Stimulated activated CD4-positive, alpha-beta T cell treated with anti-CD3 and anti-CD28 coated beads, TNF-alpha, amount 100 ng/mL, for 48 hours (primary cell): ENCODE measurements around the gene CCHCR1.
"Not testable (repeated sequence)": the region's sequence is repeated elsewhere in the genome, so short reads cannot be mapped to it uniquely, and the experiment has no call there.

Experiments
- DNase-seq, 3 donors: peaks; one replicate each; pipeline ENCODE4 v3.0.0-alpha.2; 2020; ENCODE audit warnings: low read depth in 3 of 3

CCHCR1 gene, protein sequence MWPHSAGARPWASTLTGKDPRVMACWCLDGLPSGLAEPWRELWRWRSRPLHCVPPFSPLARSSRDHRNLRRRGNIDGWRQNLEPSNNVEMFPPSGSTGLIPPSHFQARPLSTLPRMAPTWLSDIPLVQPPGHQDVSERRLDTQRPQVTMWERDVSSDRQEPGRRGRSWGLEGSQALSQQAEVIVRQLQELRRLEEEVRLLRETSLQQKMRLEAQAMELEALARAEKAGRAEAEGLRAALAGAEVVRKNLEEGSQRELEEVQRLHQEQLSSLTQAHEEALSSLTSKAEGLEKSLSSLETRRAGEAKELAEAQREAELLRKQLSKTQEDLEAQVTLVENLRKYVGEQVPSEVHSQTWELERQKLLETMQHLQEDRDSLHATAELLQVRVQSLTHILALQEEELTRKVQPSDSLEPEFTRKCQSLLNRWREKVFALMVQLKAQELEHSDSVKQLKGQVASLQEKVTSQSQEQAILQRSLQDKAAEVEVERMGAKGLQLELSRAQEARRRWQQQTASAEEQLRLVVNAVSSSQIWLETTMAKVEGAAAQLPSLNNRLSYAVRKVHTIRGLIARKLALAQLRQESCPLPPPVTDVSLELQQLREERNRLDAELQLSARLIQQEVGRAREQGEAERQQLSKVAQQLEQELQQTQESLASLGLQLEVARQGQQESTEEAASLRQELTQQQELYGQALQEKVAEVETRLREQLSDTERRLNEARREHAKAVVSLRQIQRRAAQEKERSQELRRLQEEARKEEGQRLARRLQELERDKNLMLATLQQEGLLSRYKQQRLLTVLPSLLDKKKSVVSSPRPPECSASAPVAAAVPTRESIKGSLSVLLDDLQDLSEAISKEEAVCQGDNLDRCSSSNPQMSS

DNA sequence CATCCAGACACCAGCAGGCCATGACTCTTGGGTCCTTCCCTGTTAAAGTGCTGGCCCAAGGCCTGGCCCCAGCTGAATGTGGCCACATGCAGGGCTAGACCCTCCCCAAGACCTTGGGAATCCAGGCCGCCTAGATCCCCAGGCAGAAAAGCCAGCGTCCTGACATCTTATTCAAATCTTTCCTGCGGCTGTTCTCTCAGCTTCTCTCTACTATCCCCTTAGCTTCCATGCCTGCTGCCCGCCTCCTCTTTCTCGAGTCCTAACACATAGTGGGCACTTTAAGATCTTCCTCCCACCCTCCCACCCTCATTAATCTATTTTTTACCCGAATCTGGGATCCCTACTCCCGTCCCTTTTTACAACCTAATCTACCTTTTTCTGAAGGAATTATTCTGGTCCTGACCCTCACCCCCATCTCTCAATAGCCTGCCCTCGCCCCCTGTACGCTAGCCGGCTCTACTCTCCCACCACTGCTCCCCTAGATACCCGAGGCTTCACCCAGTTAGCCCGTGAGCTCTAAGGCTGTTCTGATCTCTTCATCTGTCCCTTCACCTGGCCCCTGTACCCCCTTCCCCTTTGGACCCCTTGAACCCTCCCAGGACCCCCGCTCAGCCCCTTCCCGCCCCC lies at the start of gene CCHCR1:
Gene CCHCR1 (minus strand): TSS at position 290 of the 627 bp plus-strand sequence. CDS start 202 bp downstream, at position 88.
- no peak for DNase-seq

DNA sequence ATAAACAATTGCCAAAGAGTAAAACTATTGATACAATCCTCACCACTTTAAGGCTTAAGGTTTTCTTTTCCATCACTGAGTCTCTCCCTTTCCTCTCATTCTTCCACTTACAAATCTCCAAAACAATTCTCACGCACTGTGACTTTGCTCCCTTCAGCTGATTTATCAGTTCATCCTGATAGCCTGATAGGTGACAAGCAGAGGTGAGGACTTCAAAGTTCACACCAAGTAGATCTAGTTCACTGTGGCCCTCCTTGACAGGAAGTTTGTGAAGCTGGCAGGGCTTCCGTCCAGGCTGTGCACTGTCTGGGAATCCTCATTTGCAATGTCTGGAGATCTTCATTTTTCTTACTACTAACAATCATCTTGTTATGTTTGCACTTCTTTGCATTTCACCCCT lies 48.0 kb upstream of the CCHCR1 start:
- DNase-seq: no peak

DNA sequence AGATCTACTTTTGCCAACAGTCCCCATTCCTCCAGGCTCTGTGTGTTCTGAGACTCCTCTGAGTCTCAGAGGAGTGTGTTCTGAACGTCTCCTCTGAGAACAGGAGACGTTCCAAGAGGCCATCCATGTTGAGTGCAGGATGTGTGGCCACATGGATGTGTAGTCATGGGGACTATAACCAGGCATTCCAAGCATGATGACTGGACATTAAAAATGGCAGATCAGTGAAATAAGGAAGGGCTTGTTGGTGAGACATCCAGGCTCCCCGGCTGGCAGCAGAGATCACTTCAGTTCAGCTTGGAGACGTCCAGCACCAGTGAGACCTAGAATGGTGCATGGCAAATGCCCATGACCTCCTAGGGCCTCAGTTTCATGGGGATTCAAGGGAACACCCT lies 47.1 kb upstream of the CCHCR1 start:
- no peak for DNase-seq

DNA sequence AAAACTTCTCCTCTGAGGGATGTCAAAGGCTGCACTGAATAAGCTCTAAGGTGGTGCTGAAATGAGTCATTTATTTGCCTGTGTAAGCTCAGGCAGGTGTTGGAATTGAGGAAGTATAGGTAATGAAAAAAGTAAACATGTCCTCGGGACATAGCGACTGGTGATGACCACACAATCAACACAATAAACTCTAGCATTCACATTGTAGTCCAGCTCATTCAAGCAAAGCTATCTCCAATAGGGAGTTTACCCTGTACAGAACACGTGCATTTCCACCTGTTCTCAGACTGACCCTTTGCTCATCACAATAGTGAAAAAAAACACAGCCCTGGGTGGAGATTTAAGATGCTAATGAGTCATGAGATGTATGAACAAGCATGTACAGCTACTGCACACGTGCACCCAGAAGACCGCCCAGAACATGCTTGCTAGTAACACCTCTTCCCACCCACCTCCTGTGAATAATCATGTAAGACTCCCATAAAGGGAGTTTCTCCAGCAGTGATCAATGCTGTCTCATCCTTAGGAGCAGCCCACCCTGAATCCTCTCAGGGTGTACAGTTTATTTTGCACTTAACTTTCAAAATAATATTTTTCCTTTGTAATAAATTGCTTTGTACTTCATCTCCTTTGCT lies 45.9 kb upstream of the CCHCR1 start:
- peak in 2 of 3 donors; percentile 49 to 59 for DNase-seq

DNA sequence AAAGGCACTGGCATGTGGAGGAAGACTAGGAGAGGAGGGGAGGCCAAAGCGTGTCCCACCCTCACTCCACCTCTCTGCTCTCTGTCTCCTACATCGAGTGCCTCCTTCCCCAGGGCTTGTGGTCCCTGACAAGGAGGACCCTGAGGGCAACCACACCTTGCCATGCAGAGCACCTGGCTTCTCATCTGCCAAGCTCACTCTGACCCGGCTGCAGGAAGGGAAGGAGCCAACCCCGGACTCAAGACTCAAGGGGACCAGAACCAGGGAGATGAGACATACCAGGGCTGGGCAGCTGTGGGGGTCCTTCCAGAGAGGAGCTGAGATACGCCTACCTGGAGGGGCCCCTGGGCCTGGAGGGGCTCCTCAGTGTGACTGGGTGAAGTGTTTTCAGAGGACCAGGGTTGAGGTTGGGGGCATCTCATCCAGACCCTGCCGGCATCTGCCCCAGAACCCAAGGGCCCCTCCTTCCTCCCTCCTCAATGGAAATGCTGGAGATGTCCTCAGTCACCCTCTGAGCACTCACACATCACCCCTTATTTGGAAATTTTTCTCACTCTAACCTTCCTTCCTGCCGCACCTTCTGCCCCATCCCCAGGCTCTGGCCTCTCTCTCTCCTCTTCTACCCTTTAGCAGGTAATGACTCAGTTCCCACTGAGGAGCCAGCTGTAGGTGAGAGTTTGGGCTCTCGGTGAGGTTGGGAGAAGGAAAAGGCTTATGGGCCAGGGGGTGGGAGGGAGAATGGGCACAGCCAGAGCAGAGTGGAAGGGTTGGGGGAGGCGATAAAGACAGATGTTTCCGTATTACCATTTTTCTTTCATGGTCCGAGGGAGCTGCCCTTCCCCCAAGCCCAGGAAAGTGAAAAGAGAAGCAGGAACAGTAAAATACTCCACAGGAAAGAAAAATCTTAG lies 44.9 kb upstream of the CCHCR1 start:
- no peak for DNase-seq

DNA sequence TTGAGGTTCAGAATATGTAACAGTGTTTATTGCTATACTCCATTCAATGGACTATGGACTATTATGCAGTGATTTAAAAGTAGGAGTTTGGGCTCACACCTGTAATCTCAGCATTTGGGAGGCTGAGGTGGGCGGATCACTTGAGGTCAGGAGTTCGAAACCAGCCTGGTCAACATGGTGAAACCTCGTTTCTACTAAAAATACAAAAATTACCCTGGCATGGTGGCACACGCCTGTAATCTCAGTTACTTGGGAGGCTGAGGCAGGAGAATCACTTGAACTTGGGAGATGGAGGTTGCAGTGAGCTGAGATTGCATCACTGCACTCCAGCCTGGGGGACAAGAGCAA lies 41.5 kb upstream of the CCHCR1 start:
- DNase-seq: not testable (repeated sequence)

DNA sequence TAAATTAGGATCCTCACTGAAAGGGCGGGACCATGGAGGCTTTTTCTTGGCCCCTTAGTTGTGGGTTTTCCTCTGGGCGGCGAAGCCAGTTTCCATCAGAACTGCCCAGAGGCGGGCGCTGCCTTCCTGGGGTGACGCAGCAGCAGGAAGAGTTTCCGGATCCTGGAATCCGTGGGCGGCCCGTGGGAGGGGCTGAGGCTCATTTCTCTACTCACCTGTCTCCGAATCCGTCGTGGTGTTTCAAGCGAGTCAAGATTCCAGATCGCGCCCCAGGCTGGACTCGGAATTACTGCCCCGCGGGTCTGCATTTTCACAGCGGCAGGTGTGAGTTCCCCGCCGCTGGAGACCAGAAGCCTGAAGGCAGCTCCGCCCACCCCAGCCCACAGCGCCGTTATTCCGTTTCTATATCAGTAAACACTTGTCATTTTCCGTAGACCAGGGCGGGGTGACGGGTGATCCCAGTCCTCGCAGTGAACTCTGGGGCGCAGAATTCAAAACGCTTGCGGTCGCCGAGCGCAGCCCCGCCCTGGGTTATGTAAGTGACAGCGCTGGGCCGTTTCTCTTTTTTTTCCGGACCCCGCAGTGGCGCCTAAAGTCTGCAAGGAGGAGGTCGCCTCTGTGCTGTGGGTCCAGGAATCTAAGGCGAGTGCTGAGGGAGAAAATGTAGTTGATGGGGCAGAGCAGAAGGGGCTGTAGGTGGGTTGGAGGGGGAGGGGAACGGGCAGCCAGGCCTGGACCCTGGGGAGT lies 40.1 kb upstream of the CCHCR1 start:
- peak; percentile 78 to 91 (median 85) for DNase-seq

DNA sequence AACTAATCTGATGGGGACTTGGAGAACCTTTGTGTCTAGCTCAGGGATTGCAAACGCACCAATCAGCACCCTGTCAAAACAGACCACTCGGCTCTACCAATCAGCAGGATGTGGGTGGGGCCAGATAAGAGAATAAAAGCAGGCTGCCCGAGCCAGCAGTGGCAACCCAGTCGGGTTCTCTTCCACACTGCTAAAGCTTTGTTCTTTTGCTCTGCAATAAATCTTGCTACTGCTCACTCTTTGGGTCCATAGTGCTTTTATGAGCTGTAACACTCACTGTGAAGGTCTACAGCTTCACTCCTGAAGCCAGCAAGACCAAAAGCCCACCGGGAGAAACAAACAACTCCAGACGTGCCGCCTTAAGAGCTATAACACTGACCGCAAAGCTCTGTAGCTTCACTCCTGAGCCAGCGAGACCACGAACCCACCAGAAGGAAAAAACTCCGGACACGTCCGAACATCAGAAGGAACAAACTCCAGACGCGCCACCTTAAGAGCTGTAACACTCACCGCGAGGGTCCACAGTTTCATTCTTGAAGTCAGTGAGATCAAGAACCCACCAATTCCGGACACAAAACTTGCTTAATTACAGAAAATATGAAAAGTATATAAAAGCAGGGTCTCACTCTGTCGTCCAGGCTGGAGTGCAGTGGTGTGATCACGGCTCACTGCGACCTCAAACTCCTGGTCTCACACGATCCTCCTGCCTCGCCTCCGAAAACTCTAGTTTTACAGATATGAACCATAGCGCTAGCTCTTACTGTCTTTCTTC lies 38.8 kb upstream of the CCHCR1 start:
- not testable (repeated sequence) for DNase-seq

DNA sequence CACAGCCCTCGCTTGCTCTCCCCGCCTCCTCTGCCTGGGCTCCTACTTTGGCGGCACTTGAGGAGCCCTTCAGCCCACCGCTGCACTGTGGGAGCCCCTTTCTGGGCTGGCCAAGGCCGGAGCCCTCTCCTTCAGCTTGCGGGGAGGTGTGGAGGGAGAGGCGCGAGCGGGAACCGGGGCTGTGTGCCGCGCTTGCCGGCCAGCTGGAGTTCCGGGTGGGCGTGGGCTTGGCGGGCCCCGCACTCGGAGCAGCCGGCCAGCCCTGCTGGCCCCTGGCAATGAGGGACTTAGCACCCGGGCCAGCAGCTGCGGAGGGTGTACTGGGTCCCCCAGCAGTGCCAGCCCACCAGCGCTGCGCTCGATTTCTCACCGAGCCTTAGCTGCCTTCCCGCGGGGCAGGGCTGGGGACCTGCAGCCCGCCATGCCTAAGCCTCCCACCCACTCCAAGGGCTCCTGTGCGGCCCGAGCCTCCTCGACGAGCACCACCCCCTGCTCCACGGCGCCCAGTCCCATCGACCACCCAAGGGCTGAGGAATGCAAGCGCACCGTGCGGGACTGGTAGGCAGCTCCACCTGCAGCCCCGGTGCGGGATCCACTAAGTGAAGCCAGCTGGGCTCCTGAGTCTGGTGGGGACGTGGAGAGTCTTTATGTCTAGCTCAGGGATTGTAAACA lies 37.8 kb upstream of the CCHCR1 start:
- not testable (repeated sequence) for DNase-seq

DNA sequence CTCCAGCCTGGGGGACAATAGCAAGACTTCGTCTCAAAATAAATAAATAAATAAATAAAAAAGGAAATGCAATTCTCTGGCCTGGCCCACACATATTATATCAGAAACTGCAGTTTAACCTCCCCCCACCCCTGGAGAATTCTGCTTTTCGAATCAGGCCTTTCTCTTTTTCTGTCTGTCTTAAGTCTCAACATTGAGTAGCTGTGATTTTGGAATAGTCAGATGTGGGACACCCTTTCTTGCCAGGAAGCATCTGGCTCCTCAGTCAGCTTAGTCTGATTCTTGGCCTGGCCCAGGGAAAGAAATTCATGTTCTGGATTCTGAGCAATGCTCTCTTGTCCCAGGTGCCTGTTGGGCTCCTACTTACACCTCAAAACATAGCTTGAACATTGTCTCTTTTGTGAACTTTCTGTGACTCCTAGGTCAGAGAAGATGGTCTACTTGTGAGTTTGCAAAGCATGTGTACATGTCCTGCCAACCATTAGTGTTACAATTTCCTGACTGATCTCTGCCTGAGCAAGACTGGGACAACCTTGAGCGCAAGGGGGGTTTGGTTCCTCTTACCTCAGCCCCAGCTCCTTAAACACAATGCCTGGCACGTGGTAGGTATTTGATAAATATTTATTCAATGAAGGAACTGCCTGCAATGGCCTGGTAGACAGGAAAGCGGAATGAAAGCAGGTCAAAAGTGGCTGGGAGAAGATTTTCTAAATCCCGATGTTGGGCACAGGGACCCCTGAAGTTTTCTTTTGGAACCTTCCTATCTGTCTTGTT lies 36.6 kb upstream of the CCHCR1 start:
- DNase-seq: no peak

DNA sequence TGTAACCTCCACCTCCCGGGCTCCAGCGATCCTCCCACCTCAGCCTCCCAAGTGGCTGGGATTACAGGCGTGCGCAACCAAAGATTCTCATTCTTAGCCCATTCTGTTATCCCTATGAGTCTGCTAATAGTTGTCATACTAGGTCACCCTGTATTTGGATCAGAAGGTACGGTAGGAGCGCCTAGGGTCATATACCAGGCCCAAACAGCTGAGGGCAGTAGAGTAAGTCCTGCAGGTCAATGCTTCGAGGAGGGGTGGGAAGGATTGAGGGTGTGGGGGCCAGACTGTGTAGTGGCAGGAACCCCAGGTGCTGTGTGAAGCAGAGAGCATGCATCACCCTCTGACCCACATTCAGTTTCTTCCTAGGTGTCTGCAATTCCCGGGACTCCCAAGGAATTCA lies 35.6 kb upstream of the CCHCR1 start:
- DNase-seq: no peak

DNA sequence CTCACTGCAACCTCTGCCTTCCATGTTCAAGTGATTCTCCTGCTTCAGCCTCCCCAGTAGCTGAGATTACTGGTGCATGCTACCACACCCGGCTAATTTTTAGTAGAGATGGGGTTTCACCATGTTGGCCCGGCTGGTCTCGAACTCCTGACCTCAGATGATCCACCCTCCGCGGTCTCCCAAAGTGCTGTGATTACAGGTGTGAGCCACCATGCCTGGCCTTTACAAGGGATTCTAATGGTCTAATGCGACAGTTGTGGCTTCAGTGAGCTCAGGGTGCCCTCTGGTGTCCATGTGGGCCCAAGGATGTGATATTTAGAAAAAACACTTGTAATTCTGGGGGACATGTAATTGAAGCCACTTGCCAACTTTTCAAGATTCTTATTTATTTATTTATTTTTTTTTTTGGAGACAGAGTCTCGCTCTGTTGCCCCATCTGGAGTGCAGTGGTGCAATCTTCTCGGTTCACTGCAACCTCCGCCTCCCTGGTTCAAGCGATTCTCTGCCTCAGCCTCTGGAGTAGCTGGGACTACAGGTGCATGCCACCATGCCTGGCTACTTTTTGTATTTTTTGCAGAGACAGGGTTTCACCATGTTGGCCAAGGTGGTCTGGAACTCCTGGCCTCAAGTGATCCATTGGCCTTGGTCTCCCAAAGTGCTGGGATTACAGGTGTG lies 35.0 kb upstream of the CCHCR1 start:
- peak in 2 of 3 donors; percentile 35 to 49 for DNase-seq

DNA sequence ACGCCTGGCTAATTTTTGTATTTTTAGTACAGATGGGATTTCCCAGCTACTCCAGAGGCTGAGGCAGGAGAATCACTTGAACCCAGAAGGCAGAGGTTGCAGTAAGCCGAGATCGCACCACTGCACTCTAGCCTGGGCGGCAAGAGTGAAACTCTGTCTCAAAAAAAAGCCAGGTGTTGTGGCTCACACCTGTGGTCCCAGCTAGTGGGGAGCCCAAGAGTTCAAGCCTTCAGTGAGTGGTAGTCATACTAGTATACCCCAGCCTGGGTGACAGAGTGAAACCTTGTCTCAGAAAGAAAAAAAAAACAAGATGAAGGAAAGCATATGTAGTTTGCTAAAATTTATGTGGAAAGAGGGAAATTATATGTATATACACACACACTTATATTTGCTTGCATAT lies 32.9 kb upstream of the CCHCR1 start:
- DNase-seq: no peak

DNA sequence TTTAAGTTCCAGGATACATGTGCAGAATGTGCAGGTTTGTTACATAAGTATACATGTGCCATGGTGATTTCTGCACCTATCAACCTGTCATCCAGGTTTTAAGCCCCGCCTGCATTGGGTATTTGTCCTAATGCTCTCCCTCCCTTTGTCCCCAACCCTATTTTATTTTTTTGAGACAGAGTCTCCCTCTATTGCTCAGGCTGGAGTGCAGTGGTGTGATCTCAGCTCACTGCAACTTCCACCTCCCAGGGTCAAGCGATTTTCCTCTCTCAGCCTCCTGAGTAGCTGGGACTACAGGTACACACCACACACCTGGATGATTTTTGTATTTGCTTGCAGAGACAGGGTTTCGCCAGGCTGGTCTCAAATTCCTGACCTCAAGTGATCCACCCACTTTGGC lies 31.6 kb upstream of the CCHCR1 start:
- not testable (repeated sequence) for DNase-seq

DNA sequence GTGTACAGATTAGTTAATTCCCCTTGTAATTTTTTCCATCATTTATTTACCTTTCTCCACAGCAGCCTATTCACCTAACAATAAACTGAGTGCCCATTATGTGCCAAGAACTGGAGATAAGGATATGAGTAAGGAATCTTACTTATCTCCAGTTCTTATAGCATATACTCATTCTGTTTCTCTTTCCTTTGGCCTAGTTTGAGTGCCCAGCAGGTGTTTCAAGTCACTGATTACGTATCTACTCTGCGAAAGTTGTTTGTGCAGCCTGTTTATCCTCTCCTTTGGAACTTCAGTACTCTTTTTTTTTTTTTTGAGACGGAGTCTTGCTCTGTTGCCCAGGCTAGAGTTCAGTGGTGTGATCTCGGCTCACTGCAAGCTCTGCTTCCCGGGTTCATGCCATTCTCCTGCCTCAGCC lies 30.2 kb upstream of the CCHCR1 start:
- DNase-seq: no peak

DNA sequence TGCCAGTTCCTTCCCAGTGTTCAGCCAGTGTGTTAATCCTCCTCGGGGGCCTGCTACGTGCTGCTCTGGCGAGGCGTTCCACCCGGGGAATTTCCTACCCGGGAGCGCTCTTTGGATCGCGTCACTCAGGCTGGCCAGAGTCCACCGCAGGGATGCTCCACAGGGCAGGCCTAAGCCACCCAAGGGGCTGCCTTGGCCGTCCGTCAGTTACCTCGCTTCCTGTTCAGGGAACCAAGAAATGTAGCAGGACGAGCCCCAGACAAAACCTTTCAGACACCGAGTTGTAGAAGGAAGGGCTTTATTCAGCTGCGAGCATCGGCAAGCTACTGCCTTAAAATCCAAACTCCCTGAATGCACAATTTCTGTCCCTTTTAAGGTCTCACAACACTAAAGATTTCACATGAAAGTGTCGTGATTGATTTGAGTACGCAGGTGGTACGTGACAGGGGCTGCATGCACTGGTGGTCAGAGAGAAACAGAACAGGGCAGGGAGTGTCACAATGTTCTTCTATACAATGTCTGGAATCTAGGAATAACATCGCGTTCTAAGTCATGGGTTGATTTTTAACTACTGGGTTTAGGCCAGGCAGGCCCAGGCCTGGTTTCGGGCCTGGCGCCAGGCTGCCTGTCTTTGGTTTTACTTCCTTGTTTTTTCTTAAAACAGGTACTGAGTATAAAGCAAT lies 28.6 kb upstream of the CCHCR1 start:
- no peak for DNase-seq

DNA sequence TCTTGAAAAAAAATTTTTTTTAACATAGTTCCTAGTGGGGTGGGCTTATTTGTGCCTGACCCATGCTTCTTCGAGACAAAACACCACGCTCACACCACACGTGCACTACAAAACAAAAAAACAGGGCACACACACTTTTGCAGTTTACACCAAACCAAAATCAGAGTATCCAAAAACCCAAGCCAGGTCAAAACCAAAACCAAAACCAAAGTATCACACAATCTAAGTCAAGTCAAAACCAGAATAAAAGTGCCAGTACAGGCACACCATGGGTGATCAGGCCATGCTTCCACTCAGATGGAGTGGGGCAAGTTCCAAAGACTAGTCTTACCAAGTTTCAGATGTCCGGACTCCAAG lies 28.1 kb upstream of the CCHCR1 start:
- not testable (repeated sequence) for DNase-seq
